ENCODE results near the gene GRIPAP1.

Gene GRIPAP1

GRCh38 chrX:48961585-48962091 is 40.4 kb downstream of the GRIPAP1 start:
- DNase-seq (ENCODE audit: low read depth in 2 of 2) = no peak

- DNase-seq (ENCODE audit: low read depth in 2 of 2) = no peak
Measured at GRCh38 chrX:48960291-48960690, 41.8 kb downstream of the GRIPAP1 start.

DNA sequence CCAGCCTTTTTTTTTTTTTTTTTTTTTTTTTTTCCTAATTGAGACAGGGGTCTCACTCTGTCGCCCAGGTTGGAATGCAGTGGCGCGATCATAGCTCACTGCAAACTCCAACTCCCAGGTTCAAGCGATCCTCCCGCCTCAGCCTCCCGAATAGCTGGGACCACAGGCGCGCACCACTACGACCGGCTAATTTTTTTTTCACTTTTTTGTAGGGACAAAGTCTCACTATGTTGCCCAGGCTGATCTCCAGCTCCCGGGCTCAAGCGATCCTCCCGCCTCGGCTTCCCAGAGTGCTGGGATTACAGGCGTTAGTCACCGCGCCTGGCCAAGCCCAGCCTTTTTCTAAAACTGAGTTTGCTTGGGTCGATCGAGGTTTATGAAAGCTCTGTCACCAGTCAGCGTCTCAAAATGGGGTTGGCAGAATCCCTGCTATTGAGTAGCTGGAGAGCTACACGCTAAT is 43.4 kb downstream of the GRIPAP1 start:
- DNase-seq (ENCODE audit: low read depth in 2 of 2) = no peak

DNA sequence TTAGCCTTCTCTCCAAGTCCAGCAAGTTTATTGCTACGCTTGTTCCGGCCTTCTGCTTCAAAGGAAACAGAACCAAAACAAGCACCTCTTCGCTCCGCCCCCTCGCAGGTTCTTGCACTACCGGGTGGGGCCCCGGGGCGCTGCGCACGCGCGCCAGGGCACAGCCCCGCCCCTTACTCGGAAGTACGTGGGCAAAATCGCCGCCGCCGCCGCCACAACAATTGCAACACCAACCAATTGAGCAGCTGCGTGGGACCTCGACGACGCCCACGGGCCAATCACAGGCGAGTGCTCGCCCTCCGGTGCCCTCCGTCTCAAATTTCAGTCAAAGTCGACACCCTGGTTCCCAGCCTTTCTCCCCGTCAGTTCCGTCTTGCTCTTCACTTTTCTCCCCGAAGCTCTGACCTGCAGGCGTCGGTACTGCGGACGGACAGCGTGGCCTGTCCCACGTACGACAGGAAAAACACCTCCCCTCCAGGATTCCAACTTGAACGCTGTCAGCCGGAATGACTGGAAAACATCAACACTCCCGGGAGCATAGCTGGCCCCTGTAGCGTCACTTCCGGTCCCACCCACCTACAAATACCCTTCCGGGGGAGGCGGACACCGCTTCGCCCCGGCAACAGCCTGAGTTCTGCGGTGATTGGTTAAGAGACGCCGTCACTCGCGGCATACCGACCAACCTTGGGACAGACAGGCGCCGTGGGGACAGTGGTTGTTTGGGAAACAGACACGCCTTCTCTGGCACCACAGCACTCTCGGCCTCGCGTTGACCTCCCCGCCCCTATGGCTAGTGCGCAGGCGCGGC is 44.0 kb downstream of the GRIPAP1 start:
- DNase-seq (ENCODE audit: low read depth in 2 of 2) = peak; percentile 81 to 83

GRCh38 chrX:48957477-48957826 is 44.6 kb downstream of the GRIPAP1 start, which contains the start of gene OTUD5:
OTUD5 (minus strand) TSS chrX:48957607; CDS start chrX:48957570, 37 bp downstream.
- peak; percentile 42 to 61 for DNase-seq (ENCODE audit: low read depth in 2 of 2)

DNA sequence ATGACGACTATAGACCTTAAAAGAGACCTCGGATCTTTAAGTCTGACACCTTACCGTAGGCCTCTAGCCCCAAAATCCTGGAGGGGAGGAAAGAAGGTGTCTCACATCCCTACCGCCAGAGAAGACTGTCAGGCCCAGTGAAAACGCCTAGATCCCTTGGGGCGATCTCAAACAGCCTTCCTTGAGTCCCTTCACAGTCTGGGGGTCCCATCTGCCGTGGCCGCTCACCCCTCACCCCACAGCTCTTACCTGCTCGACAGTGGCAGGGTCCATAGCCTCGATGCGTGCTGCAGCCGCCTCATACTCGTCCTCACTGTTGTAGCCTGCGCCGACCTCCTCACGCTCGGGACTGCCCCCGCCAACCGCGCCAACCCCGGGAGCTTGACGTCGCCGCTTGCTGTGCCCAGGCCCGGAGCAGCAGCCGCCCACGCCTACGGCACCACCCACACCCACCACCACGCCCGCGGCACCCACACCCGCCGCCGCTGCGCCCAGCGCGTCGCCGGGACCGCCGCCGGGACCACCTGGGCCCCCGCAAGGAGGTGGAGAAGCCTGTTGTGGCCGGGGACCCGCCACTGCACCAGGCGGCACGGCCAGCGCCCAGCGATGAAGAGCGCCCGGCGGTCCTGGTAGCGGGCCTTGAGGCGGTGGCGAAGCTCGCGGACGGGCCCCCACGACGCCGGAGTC is 45.2 kb downstream of the GRIPAP1 start:
- peak in 1 of 2 donors; percentile 31 for DNase-seq (ENCODE audit: low read depth in 2 of 2)

DNA sequence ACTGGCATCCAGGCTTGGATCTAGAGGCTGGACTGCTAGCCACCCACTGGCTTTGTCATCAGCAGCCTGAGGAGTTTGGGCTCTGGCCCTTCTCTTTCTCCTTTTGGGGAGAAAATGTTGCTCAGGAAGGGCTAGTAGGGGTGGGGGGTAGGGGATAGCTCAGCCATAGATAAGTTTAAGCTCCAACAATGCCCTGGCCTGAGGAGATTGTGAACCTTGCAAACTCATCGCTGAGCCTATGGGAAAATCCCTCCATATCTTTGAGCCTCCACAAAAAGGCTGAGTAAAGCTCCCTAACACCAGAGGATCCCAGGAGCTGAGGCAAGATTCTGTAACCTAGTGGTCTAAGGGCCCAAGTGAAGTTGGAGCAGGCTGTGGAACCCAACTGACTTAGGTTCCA is 53.5 kb downstream of the GRIPAP1 start:
- no peak for DNase-seq (ENCODE audit: low read depth in 2 of 2)

DNA sequence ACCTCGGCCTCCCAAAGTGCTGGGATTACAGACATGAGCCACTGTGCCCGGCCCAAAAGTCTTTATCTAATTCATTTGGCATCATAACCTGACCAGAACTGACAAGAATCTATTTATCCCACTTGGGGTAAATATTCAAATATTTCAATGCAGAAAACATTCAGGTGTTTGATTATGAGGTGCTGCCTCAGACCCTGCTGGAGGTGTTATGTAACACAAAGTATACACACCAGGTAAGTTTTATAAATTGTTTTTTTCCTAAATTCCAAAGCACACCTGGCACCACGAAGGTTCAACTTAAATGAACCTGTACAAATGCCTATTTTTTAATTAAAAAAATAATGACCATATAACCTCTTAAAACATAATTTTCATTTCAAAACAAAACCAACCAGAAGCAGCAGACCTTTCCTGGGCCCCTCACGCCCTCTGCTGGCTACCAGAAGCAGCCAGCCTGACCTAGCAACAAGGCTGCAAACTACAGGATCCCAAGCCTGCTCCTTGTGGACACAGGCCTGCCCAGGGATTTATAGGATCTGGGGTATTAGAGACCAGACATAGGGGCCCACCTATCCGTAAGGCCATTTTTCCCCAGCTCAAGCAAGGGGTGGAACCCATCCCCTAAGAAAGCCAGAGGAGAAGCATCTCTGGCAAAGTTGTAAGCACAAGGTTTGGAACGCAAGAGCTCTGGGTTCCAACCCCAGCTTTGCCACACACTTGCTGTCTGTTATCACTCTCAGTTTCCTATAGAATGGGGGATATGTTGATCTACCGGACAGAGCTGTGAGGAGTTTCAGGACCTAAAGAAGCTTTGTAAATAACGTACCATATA is 56.3 kb downstream of the GRIPAP1 start:
- DNase-seq (ENCODE audit: low read depth in 2 of 2) = peak in 1 of 2 donors; percentile 22

DNA sequence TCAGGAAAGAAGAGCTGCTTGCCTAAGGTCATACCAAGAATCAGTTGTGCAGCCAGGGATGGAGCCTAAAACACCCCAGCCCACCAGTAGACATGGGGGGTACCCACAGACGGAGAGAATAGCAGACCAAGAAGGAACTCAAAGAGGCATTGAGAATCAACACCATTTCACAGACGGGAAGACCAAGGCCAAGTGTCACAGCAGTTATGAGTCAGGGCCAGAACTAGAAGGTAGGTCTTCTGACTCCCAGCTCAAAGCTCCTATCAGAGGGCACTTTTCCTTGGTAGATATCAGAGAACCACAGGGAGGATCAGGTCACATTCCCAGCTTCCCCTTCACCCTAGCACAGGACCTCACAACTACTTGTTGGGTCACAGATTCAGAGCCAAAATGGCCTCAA is 59.2 kb downstream of the GRIPAP1 start:
- no peak for DNase-seq (ENCODE audit: low read depth in 2 of 2)

DNA sequence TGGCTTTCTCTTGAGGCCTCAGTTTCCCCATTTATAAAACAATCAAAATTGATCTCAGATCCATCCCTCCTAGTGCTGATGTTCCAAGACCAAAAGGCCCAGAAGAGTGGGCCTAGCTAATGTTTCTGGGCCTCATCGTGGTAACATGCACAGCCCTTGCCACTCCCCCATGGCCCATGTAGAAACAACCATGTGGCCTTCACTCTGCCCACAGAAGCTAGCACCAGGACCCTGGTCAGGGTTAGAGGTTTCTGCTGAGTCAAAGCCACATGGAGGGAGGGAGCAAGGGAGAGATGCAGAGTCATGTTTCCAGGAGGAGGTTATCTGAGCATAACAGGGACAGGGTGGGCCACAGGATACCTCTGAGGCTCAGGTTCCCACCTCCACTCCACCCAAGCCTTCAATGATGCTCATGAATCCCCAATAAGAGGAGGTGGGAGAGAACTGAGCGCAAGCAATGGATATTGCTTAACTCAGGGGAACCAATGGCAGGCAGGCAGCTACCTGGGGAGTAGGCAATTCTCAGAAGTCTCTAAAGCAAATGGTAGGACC is 61.6 kb downstream of the GRIPAP1 start:
- no peak for DNase-seq (ENCODE audit: low read depth in 2 of 2)

DNA sequence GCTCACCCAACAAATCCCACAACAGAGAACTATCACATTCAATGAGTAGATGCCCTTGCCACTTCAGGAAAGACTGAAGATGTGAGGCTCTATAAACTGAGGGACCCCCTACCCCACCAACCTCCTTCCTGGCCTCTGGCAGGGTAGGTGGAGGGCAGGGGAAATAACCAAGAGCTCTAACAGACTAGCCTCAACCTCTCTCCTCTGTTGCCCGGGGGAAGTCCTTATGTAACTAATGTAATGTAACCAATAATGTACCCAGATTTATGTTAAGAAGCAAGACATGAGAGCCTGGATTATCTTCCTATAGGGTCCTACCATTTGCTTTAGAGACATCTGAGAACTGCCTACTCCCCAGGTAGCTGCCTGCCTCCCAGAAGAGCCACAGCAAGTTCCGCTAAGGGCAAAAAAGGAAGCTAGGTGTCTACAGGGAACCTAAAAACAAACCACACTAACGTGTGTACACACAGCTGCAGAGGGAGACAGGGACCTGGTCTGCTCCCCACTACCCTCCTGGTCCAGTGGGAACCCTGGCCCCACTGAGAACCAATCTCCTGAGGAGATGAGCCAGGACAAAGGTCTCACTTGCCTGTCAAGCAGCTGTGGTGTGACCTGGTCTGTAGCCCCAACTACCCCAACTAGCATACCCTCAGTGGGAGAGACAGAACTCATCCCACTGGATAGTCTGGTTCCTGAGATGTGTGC is 62.4 kb downstream of the GRIPAP1 start:
- DNase-seq (ENCODE audit: low read depth in 2 of 2) = no peak

- DNase-seq (ENCODE audit: low read depth in 2 of 2) = no peak
Measured at GRCh38 chrX:48938721-48939425, 63.2 kb downstream of the GRIPAP1 start.

- peak; percentile 76 to 80 for DNase-seq (ENCODE audit: low read depth in 2 of 2)
Measured at GRCh38 chrX:48937054-48937907, 64.8 kb downstream of the GRIPAP1 start.

GRCh38 chrX:48936429-48937053 is 65.5 kb downstream of the GRIPAP1 start:
- DNase-seq (ENCODE audit: low read depth in 2 of 2) = no peak

GRCh38 chrX:48935301-48935670 is 66.8 kb downstream of the GRIPAP1 start:
- DNase-seq (ENCODE audit: low read depth in 2 of 2) = no peak

DNA sequence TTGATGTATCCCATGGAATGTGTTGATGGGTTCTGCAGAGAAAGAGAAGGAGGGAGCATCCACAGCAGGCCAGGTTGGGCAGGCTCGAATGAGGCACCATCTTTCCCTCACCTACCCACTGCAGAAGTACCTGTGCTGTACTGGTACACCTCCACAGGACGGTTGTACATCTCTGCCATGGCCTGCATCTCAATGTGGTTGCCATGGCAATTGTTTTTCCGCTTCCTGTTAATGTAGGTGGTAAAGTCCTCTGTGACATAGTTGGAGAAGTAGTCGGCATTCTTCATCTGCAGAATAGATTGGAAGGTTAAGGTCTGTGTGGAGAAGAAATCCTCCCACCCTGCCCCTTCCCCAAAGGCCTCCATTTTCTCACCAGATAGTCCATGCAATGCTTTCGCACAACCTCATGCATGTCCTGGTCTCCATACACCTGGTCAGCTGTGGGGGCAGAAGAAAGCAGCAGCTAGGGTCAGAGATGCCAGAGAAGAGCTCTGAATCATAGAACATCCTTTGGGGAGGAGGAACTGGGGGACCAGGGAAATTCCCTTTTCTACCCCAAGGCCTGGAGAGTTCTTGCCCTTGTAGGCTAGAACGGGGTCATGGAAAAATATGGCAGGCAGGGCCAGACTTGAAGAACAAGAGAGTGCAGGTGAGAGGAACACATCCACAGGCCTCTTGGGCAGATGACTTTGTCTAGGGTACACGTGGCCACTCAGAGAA is 67.3 kb downstream of the GRIPAP1 start:
- DNase-seq (ENCODE audit: low read depth in 2 of 2) = no peak

GRCh38 chrX:48933757-48934156 is 68.3 kb downstream of the GRIPAP1 start:
- no peak for DNase-seq (ENCODE audit: low read depth in 2 of 2)

GRCh38 chrX:48927736-48928382 is 74.2 kb downstream of the GRIPAP1 start:
- DNase-seq (ENCODE audit: low read depth in 2 of 2) = no peak
